Measurements from ENCODE around the gene CPED1. TPM values are rescaled to one million over a fixed set of nuclear protein-coding genes. Genes with fewer than 3 reads are reported as not detected.

Gene CPED1
- total RNA-seq, 4 donors from 2014 or later, result 15.0 to 32.1 (median 21.8) TPM

DNA sequence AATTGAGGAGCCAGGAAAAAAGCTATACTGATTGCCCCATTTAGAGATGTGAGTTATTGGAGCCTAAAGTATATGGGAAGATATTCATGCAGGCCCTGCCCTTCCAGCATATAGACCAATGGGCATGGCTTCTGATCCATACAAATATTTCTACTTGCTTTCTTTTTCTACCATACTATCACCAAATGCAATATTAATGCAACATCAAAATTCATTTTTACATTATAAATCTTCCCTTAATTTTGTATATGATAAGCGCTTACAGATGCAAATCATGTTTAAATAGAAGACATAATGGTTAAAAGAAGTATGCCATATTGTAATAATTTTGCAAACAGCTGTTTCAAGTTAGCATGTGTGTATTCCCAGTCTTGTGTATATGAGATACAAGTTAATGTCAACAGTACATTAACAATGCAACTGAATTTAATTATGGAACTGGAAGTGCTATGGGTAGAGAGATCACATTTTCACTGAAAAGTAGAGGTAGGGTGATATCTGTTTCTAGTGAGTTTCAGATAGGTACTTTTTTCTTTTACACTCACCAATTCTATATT lies 315.7 kb downstream of the CPED1 start:
- H3K27ac ChIP-seq, result no peak overlapping the region
- TF ChIP-seq EP300 (IDR thresholded peaks at IDR 0.05), result no peak
- H3K4me1 ChIP-seq, result no peaks in the 10 kb centered on the region
- no peak overlapping the region for H3K4me3 ChIP-seq
- no peak for DNase-seq (ENCODE audit: low spot score in 2 of 2)
- no peaks in the 10 kb centered on the region for H3K36me3 ChIP-seq
- H3K9me3 ChIP-seq, result peaks cover 0 to 3% (median 0%) of the 10 kb centered on the region in 4 donors
- WGBS, 2 donors, result 86 to 88% methylated on average over 1 of the region's 1 CpG
- no peaks in the 10 kb centered on the region for H3K27me3 ChIP-seq

DNA sequence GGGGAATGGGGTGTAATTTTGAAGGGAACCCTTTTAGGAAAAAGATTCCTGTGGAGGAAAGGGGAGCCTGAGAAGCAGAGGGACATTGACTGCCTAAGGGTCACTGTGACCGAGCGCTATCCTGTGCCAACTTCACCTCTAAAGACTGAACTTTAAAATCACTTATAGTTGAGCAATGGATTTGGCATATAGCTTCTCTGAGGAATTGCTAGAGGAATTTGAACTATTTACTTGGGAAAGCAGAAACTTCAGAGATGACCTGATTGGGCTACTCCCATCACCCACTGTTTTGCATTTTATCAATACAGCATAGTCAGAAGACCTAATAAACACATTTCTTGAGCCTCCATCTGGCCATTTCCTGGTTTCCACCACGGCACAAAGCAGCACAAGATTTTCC lies 316.6 kb downstream of the CPED1 start:
- H3K4me3 ChIP-seq, result no peak overlapping the region
- H3K4me1 ChIP-seq, result no peaks in the 10 kb centered on the region
- no peak for TF ChIP-seq POLR2A (IDR thresholded peaks at IDR 0.05)
- no peak for TF ChIP-seq EP300 (IDR thresholded peaks at IDR 0.05)
- TF ChIP-seq, protein P1, sequence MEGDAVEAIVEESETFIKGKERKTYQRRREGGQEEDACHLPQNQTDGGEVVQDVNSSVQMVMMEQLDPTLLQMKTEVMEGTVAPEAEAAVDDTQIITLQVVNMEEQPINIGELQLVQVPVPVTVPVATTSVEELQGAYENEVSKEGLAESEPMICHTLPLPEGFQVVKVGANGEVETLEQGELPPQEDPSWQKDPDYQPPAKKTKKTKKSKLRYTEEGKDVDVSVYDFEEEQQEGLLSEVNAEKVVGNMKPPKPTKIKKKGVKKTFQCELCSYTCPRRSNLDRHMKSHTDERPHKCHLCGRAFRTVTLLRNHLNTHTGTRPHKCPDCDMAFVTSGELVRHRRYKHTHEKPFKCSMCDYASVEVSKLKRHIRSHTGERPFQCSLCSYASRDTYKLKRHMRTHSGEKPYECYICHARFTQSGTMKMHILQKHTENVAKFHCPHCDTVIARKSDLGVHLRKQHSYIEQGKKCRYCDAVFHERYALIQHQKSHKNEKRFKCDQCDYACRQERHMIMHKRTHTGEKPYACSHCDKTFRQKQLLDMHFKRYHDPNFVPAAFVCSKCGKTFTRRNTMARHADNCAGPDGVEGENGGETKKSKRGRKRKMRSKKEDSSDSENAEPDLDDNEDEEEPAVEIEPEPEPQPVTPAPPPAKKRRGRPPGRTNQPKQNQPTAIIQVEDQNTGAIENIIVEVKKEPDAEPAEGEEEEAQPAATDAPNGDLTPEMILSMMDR (IDR thresholded peaks at IDR 0.05), result no peak

DNA sequence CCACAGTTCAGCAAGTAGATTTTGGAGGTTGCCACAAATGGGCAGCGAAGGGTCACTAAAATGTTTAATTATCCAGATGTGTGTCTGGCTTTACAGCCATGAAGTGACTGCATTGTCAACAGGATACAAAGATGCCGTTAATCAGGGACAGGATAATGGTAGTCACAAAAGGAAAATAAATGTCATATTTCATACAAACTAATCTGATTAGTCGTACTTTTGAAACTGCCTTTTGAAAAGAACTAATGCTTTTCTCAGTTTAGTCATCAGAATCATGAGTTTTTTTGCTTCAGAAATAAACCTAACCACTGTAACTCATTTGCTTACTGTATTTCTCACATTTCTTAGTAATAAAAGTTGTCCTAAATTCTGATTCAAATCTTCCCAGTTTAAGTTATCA lies 318.1 kb downstream of the CPED1 start:
- H3K27me3 ChIP-seq, result no peaks in the 10 kb centered on the region
- DNase-seq (ENCODE audit: low spot score in 2 of 2), result no peak
- no peak overlapping the region for H3K27ac ChIP-seq
- no peak overlapping the region for H3K4me3 ChIP-seq
- no peaks in the 10 kb centered on the region for H3K36me3 ChIP-seq
- TF ChIP-seq POLR2A (IDR thresholded peaks at IDR 0.05) (no peak), EP300 (IDR thresholded peaks at IDR 0.05) (no peak)
- TF ChIP-seq, protein P1 (IDR thresholded peaks at IDR 0.05), result no peak
- H3K4me1 ChIP-seq, result no peaks in the 10 kb centered on the region
- H3K9me3 ChIP-seq, result peaks cover 0 to 11% (median 0%) of the 10 kb centered on the region in 4 donors
- 36 to 37% methylated on average over 3 of the region's 3 CpGs for WGBS, 2 donors

More for the DNA sequence above, 316.6 kb downstream of the CPED1 start:
- Histone ChIP-seq H3K36me3 (no peaks in the 10 kb centered on the region), H3K27ac (no peak overlapping the region), H3K9me3 (peaks cover 0 to 9% (median 0%) of the 10 kb centered on the region in 4 donors), H3K27me3 (no peaks in the 10 kb centered on the region)
- WGBS, 2 donors, result 41 to 56% methylated on average over 3 of the region's 3 CpGs
- no peak for DNase-seq (ENCODE audit: low spot score in 2 of 2)

DNA sequence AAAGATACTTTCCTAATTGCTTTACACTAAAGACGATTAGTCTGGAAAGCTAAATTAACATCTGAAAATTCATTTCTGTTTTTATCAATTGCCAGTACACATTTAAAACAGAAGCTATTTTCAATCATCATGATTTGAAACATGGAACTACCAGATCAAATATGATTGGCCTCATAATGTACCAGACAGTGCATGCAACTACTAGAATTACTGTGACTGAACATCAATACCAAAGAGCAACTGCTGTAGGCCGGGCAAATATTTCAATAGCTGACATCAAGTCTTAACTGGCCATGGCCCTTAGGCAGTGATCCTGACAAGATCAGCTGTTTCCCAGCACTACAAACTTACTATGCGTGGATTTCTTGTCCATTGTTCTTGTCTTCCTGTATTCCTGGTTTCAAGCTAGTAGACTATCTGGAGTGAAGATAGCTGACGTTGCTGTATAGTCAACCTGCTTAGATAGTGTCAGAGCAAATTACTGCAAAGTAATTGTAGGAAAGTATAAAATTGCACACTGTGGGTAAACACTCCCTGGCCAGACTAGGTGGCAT lies 318.6 kb downstream of the CPED1 start:
- DNase-seq (ENCODE audit: low spot score in 2 of 2), result no peak
- WGBS, 2 donors, result 71 to 76% methylated on average over 4 of the region's 4 CpGs
- H3K9me3 ChIP-seq, result peaks cover 0 to 11% (median 0%) of the 10 kb centered on the region in 4 donors
- no peaks in the 10 kb centered on the region for H3K27me3 ChIP-seq
- no peak overlapping the region for H3K27ac ChIP-seq
- no peaks in the 10 kb centered on the region for H3K36me3 ChIP-seq
- no peak overlapping the region for H3K4me3 ChIP-seq
- H3K4me1 ChIP-seq, result no peaks in the 10 kb centered on the region
- TF ChIP-seq, protein P1 (IDR thresholded peaks at IDR 0.05), result no peak
- no peak for TF ChIP-seq EP300 (IDR thresholded peaks at IDR 0.05)
- TF ChIP-seq POLR2A (IDR thresholded peaks at IDR 0.05), result no peak

DNA sequence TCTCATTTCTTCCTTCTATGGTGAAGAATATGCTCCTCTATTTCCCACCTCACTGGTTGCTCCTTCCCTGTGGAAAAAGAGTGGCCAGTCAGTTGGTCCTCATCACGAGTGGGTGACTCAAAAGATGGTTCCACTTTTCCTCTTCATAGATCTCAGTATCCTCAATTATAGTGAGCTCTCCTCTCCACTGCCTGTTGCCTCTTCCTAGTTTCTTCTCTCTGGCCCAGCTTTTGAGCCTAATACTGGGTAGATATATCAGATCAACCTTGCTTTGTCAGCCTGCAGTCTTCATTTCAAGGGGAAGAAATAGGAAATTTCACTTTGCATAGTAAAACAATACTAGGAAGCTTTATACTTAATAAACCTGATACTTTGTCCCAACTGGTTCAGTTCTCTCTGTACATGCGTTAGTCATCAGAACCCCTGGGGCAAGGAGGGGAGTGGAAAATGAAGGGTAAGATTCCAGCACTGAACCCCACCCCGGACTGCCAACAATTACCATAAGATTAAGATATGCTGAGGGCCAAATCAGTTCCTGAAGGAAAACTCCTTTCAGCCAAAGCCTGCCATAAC lies 324.8 kb downstream of the CPED1 start:
- DNase-seq (ENCODE audit: low spot score in 2 of 2), result no peak
- peaks cover 0 to 4% (median 0%) of the 10 kb centered on the region in 4 donors for H3K4me1 ChIP-seq
- no peak overlapping the region for H3K4me3 ChIP-seq
- no peak overlapping the region for H3K27ac ChIP-seq
- peaks cover 0 to 11% (median 0%) of the 10 kb centered on the region in 4 donors for H3K9me3 ChIP-seq
- WGBS, 2 donors, result 47 to 56% methylated on average over 3 of the region's 3 CpGs
- no peak for TF ChIP-seq EP300 (IDR thresholded peaks at IDR 0.05)
- TF ChIP-seq POLR2A (IDR thresholded peaks at IDR 0.05), result no peak
- TF ChIP-seq, protein P1 (IDR thresholded peaks at IDR 0.05), result no peak
- H3K36me3 ChIP-seq, result no peaks in the 10 kb centered on the region
- H3K27me3 ChIP-seq, result no peaks in the 10 kb centered on the region

Data from tibial nerve (tissue), 4 donors.